Endothelial cell of umbilical vein (primary cell): Measurements from ENCODE around the gene FBN3. TPM values are rescaled to one million over a fixed set of nuclear protein-coding genes. Genes with fewer than 3 reads are reported as not detected.

ENCODE experiments used
- BruUV-seq: library from RNA; stranded (reverse); fragments of 400-500 nt; replicated peaks from 2 replicates; lab custom pipeline; 2021; lab: Mats Ljungman, UMichigan
- CTCF ChIA-PET: fragments of 300-600, 350-600 bp; sonication (Branson Sonifier 250); formaldehyde crosslinking; loops from one replicate; lab custom pipeline; 2021; ENCODE audit warnings: antibody characterized with exemption, inconsistent platforms; lab: Charles Lee
- POLR2A ChIA-PET: fragments of 300-600, 350-600 bp; sonication (Branson Sonifier 250); formaldehyde crosslinking; loops from one replicate; lab custom pipeline; 2021; ENCODE audit warnings: antibody characterized with exemption, inconsistent platforms; lab: Charles Lee
- DNase-seq: peaks from one replicate; pipeline ENCODE4 v3.0.0-alpha.2; 2011; ENCODE audit warnings: low read depth, low spot score
- FAIRE-seq: peaks from 2 replicates; lab custom pipeline; 2011; peaks lifted over from hg19 to GRCh38; lab: Jason Lieb, UNC
- H2AFZ ChIP-seq: 2 replicates; pipeline ENCODE4 v1.6.0; 2012; ENCODE audit warnings: low read depth, low read length, control low read depth, inconsistent platforms
- H3K27ac ChIP-seq: 2 replicates; pipeline ENCODE4 v1.5.1; 2011; ENCODE audit warnings: low read depth, mild to moderate bottlenecking, control low read depth, low read length, moderate library complexity; ENCODE audit not compliant: insufficient read depth
- H3K27me3 ChIP-seq, 2 experiments: 2 replicates each; pipeline versions ENCODE4 v1.6.0 to v1.6.1; 2011; ENCODE audit warnings: low read length in 2 of 2, mixed read lengths in 1 of 2; ENCODE audit not compliant: control insufficient read depth in 2 of 2, insufficient read depth in 2 of 2
- H3K36me3 ChIP-seq, 2 experiments: 2 replicates in 1 of 2; 3 replicates in 1 of 2; pipeline ENCODE4 v1.5.1; 2011; ENCODE audit warnings: low read length in 2 of 2, mild to moderate bottlenecking in 1 of 2, moderate library complexity in 1 of 2; ENCODE audit not compliant: control insufficient read depth in 2 of 2, insufficient read depth in 2 of 2; ENCODE audit errors: extremely low read depth in 1 of 2
- H3K4me1 ChIP-seq: 3 replicates; pipeline ENCODE4 v1.5.1; 2011; ENCODE audit warnings: mild to moderate bottlenecking, low read length; ENCODE audit not compliant: control insufficient read depth, insufficient read depth; ENCODE audit errors: extremely low read depth
- H3K4me2 ChIP-seq: 2 replicates; pipeline ENCODE4 v1.6.1; 2011; ENCODE audit warnings: low read length, control low read depth, mixed read lengths; ENCODE audit not compliant: insufficient read depth
- H3K4me3 ChIP-seq, 3 experiments: fragments of 200-600 bp in 1 of 3; sonication (generic), shearing (Covaris generic) in 1 of 3; replicated peaks in 1 of 3; 2 replicates each; pipeline ENCODE4 v1.5.1; 2011 to 2016; ENCODE audit warnings: control low read depth in 3 of 3, low read length in 3 of 3, mild to moderate bottlenecking in 2 of 3, inconsistent platforms in 1 of 3, low read depth in 1 of 3, moderate library complexity in 1 of 3; ENCODE audit not compliant: insufficient read depth in 1 of 3
- H3K79me2 ChIP-seq: 2 replicates; pipeline ENCODE4 v1.6.0; 2012; ENCODE audit warnings: low read length, inconsistent platforms; ENCODE audit not compliant: control insufficient read depth, insufficient read depth
- H3K9ac ChIP-seq: replicated peaks from 2 replicates; pipeline ENCODE3; 2011; ENCODE audit warnings: low read length, control low read depth; ENCODE audit not compliant: insufficient read depth; ENCODE audit errors: extremely low read depth
- H3K9me1 ChIP-seq: replicated peaks from 3 replicates; pipeline ENCODE4 v1.6.0; 2011; ENCODE audit warnings: mild to moderate bottlenecking, low read length; ENCODE audit not compliant: control insufficient read depth, insufficient read depth; ENCODE audit errors: extremely low read depth
- H3K9me3 ChIP-seq: replicated peaks from 2 replicates; pipeline ENCODE4 v1.5.1; 2012; ENCODE audit warnings: low read length, inconsistent platforms; ENCODE audit not compliant: control insufficient read depth, insufficient read depth
- H4K20me1 ChIP-seq: replicated peaks from 2 replicates; pipeline ENCODE3; 2011; ENCODE audit warnings: mild to moderate bottlenecking, low read length; ENCODE audit not compliant: control insufficient read depth, insufficient read depth; ENCODE audit errors: extremely low read depth
- EZH2 ChIP-seq: IDR thresholded peaks from 2 replicates; pipeline ENCODE4 v1.6.1; 2012; ENCODE audit warnings: borderline replicate concordance, low read depth, mild to moderate bottlenecking, moderate library complexity, low read length, inconsistent platforms; ENCODE audit not compliant: severe bottlenecking
- FOS ChIP-seq: IDR thresholded peaks from 2 replicates; pipeline ENCODE4 v1.6.1; 2011; ENCODE audit warnings: mild to moderate bottlenecking, low read length, moderate library complexity, borderline replicate concordance; ENCODE audit not compliant: insufficient read depth
- GATA2 ChIP-seq: IDR thresholded peaks from 2 replicates; pipeline ENCODE4 v1.7.0; 2011; ENCODE audit warnings: low read depth, mild to moderate bottlenecking, moderate library complexity, mixed read lengths, low read length; ENCODE audit not compliant: insufficient read length, insufficient read depth
- JUN ChIP-seq: IDR thresholded peaks from 2 replicates; pipeline ENCODE4 v1.6.1; 2011; ENCODE audit warnings: borderline replicate concordance, low read depth; ENCODE audit not compliant: insufficient read length, insufficient read depth
- MYC ChIP-seq: IDR thresholded peaks from one replicate; pipeline ENCODE4 v1.6.1; 2011; ENCODE audit warnings: mild to moderate bottlenecking, low read depth, low read length
- POLR2A ChIP-seq: IDR thresholded peaks from 2 replicates; pipeline ENCODE4 v1.6.1; 2012; ENCODE audit warnings: low read depth, mild to moderate bottlenecking, control low read depth, low read length
- POLR2AphosphoS5 ChIP-seq: IDR thresholded peaks from 2 replicates; pipeline ENCODE4 v1.6.1; 2012; ENCODE audit warnings: low read depth, mild to moderate bottlenecking, control low read depth, low read length, moderate library complexity; ENCODE audit not compliant: insufficient read depth
- dilution Hi-C: fragments of 300-500 bp; cut with MboI; formaldehyde crosslinking; loops from one replicate; pipeline ENCODE4 v1.15.0; 2019; ENCODE audit warnings: low sequenced_read_pairs; ENCODE audit not compliant: extremely low pct_ligation_motif_present
- intact Hi-C: fragments of 100-400 bp; cut with micrococcal nuclease; formaldehyde crosslinking; loops from one replicate; pipeline ENCODE4 v1.10.0; 2022
- polyA plus RNA-seq, 4 experiments: library from polyadenylated mRNA; depleted of rRNA in 3 of 4; stranded (reverse) in 3 of 4; unstranded in 1 of 4; fragments of >200 nt; gene quantifications; 2 replicates each; pipeline versions ENCODE4 v1.2.1 to v1.2.3, GENCODE V29; 2011 to 2012; ENCODE audit warnings: missing spikeins in 1 of 4
- total RNA-seq: library from RNA; stranded (reverse); gene quantifications from 2 replicates; pipeline ENCODE4 v1.2.3, GENCODE V29; 2021
- TF ChIP-seq, protein P1 (sequence below), 2 donors: IDR thresholded peaks; 1 replicate in 1 of 2; 2 replicates in 1 of 2; pipeline ENCODE4 v1.5.1; 2011; ENCODE audit warnings: low read length in 2 of 2, mild to moderate bottlenecking in 2 of 2, moderate library complexity in 2 of 2, control low read depth in 1 of 2, inconsistent platforms in 1 of 2, low read depth in 1 of 2; ENCODE audit not compliant: insufficient read depth in 1 of 2; ENCODE audit errors: extremely low read depth in 1 of 2

Gene FBN3
- total and polyA plus RNA-seq, 2 donors (not counting 3 experiments of a cell fraction or from before 2014, with no cell fraction given) = not detected

DNA sequence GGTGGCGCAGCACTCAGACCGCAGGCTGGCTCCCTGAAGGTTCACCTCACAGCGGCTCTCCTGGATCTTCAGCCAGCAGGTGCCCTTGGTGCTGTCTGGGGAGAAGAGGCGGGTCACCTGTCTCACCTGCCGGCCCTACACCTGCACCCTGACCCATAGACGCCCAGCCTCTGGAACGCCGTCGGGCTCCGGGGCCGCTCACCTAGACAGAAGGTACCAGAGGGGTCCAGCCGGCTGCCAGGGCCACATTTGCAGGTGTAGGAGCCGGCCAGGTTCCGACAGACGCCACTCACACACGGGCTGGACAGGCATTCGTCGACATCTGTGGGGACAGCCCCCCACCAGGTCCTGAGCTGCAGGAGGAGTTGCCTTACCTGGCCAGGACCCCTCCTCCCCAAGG, 22.9 kb downstream of the FBN3 start:
- ChIA-PET CTCF (no interaction called here), POLR2A (no interaction called here)
- Histone ChIP-seq H3K27me3 (no peaks in the 10 kb centered on the region), H4K20me1 (no peaks in the 10 kb centered on the region), H3K9me1 (no peaks in the 10 kb centered on the region), H3K4me1 (no peaks in the 10 kb centered on the region), H3K9ac (no peak overlapping the region), H2AFZ (no peak overlapping the region), H3K4me3 (no peak overlapping the region), H3K27ac (no peak overlapping the region), H3K4me2 (no peak overlapping the region), H3K79me2 (no peaks in the 10 kb centered on the region), H3K9me3 (no peaks in the 10 kb centered on the region), H3K36me3 (no peaks in the 10 kb centered on the region)
- no peak for TF ChIP-seq GATA2
- TF ChIP-seq POLR2AphosphoS5 = no peak
- TF ChIP-seq, protein P1, sequence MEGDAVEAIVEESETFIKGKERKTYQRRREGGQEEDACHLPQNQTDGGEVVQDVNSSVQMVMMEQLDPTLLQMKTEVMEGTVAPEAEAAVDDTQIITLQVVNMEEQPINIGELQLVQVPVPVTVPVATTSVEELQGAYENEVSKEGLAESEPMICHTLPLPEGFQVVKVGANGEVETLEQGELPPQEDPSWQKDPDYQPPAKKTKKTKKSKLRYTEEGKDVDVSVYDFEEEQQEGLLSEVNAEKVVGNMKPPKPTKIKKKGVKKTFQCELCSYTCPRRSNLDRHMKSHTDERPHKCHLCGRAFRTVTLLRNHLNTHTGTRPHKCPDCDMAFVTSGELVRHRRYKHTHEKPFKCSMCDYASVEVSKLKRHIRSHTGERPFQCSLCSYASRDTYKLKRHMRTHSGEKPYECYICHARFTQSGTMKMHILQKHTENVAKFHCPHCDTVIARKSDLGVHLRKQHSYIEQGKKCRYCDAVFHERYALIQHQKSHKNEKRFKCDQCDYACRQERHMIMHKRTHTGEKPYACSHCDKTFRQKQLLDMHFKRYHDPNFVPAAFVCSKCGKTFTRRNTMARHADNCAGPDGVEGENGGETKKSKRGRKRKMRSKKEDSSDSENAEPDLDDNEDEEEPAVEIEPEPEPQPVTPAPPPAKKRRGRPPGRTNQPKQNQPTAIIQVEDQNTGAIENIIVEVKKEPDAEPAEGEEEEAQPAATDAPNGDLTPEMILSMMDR (IDR thresholded peaks at IDR 0.05; ENCODE audit: extremely low read depth in 1 of 2, insufficient read depth in 1 of 2, low read depth in 1 of 2, low read length in 2 of 2) = no peak
- no peak for TF ChIP-seq EZH2
- no peak for TF ChIP-seq JUN
- TF ChIP-seq MYC = no peak
- TF ChIP-seq FOS = no peak
- TF ChIP-seq POLR2A = no peak
- intact Hi-C loops (no loop called here), dilution Hi-C loops (no loop called here)
- FAIRE-seq (no peak), DNase-seq (no peak)
- BruUV-seq = no TSS peak
